WTC11 (cell line): ENCODE results near the gene IFITM2.

Experiments used
- NFYB ChIP-seq: sonication (generic); formaldehyde crosslinking; conservative IDR thresholded peaks from 2 replicates; pipeline ENCODE4 v1.8.0; 2022; ENCODE audit warnings: low read depth, missing genetic modification reagents
- TCF7 ChIP-seq: sonication (generic); formaldehyde crosslinking; IDR thresholded peaks from 2 replicates; pipeline ENCODE4 v1.8.0; 2022; ENCODE audit warnings: mild to moderate bottlenecking, low read depth, missing genetic modification reagents, moderate library complexity
- ZNF317 ChIP-seq: sonication (generic); formaldehyde crosslinking; IDR thresholded peaks from 2 replicates; pipeline ENCODE4 v1.8.1; 2023; ENCODE audit warnings: low read depth, mild to moderate bottlenecking, moderate library complexity, missing genetic modification reagents, borderline replicate concordance
- TF ChIP-seq, protein P1 (sequence below): fragments of 200-600 bp; IDR thresholded peaks from 2 replicates; pipeline ENCODE4 v1.8.0; 2022; ENCODE audit warnings: antibody characterized with exemption
- TF ChIP-seq, protein P2 (sequence below): sonication (generic); formaldehyde crosslinking; IDR thresholded peaks from 2 replicates; pipeline ENCODE4 v1.8.1; 2023; ENCODE audit warnings: mild to moderate bottlenecking, missing genetic modification reagents
- TF ChIP-seq, protein P3 (sequence below): sonication (generic); formaldehyde crosslinking; IDR thresholded peaks from 2 replicates; pipeline ENCODE4 v1.8.1; 2022; ENCODE audit warnings: low read depth, mild to moderate bottlenecking, moderate library complexity, missing genetic modification reagents, borderline replicate concordance

DNA sequence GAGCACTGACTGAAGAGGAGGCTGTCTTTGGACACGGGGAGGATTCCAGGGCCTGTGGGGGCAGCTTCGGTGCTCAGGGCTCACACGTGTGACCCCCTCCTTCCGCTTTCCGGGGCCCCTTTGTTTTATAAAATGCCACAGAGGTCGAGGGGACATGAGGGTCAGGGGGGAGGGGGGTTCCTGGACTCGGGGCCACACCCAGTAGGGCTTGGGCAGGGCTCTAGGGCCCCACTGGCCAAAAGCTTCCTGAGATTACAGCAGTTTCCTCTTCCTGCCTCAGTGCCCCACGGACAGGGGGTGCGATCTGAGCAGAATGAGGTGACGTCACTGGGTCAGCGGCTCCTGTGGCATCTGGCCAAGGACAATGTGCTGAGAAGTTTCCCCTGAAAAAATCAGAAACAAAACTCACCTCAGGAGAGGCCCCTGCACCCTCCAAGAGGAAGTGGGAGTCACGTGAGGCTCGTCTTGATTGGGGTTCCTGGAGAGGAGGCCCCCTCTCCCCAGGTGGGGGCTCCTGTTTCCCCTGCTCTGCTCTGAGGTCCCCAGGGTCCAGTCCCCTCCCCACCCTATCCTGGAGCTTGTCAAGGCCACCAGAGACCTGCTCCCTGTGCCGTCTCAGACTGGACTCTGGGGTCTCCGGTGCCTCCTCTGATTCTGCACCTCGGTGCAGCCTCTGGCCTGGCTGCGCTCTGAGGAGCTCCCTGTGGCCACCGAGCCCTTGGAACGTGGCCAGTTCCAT lies 19.4 kb downstream of the IFITM2 start:
- TF ChIP-seq TCF7 (CRISPR knock-in tag) (no peak), ZNF317 (CRISPR knock-in tag) (no peak), NFYB (CRISPR knock-in tag) (no peak)
- TF ChIP-seq, protein P1, sequence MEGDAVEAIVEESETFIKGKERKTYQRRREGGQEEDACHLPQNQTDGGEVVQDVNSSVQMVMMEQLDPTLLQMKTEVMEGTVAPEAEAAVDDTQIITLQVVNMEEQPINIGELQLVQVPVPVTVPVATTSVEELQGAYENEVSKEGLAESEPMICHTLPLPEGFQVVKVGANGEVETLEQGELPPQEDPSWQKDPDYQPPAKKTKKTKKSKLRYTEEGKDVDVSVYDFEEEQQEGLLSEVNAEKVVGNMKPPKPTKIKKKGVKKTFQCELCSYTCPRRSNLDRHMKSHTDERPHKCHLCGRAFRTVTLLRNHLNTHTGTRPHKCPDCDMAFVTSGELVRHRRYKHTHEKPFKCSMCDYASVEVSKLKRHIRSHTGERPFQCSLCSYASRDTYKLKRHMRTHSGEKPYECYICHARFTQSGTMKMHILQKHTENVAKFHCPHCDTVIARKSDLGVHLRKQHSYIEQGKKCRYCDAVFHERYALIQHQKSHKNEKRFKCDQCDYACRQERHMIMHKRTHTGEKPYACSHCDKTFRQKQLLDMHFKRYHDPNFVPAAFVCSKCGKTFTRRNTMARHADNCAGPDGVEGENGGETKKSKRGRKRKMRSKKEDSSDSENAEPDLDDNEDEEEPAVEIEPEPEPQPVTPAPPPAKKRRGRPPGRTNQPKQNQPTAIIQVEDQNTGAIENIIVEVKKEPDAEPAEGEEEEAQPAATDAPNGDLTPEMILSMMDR = no peak
- TF ChIP-seq, protein P2, sequence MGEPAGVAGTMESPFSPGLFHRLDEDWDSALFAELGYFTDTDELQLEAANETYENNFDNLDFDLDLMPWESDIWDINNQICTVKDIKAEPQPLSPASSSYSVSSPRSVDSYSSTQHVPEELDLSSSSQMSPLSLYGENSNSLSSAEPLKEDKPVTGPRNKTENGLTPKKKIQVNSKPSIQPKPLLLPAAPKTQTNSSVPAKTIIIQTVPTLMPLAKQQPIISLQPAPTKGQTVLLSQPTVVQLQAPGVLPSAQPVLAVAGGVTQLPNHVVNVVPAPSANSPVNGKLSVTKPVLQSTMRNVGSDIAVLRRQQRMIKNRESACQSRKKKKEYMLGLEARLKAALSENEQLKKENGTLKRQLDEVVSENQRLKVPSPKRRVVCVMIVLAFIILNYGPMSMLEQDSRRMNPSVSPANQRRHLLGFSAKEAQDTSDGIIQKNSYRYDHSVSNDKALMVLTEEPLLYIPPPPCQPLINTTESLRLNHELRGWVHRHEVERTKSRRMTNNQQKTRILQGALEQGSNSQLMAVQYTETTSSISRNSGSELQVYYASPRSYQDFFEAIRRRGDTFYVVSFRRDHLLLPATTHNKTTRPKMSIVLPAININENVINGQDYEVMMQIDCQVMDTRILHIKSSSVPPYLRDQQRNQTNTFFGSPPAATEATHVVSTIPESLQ (CRISPR knock-in tag) = no peak
- TF ChIP-seq, protein P3, sequence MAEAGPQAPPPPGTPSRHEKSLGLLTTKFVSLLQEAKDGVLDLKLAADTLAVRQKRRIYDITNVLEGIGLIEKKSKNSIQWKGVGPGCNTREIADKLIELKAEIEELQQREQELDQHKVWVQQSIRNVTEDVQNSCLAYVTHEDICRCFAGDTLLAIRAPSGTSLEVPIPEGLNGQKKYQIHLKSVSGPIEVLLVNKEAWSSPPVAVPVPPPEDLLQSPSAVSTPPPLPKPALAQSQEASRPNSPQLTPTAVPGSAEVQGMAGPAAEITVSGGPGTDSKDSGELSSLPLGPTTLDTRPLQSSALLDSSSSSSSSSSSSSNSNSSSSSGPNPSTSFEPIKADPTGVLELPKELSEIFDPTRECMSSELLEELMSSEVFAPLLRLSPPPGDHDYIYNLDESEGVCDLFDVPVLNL (CRISPR knock-in tag) = no peak
